ENCODE measurements around the gene EWSR1. TPM values are rescaled to one million over a fixed set of nuclear protein-coding genes. Genes with fewer than 3 reads are reported as not detected.

The EWSR1 gene
- total RNA-seq, 2 experiments from 2014 or later = 292 to 309 TPM

GRCh38 chr22:29251265-29251664 is 16.8 kb upstream of the EWSR1 start:
- H3K36me3 ChIP-seq (ENCODE audit: insufficient read depth, low read length) = no peaks in the 10 kb centered on the region
- intact Hi-C loops (cut with DNase I, micrococcal nuclease) = no loop called here
- H3K9me3 Mint-ChIP-seq = no peaks in the 10 kb centered on the region
- no peak overlapping the region for H3K4me3 Mint-ChIP-seq
- no peak overlapping the region for H3K4me3 ChIP-seq (ENCODE audit: low read length)
- ATAC-seq (ENCODE audit: poor library complexity) (no peak), DNase-seq (no peak)
- H3K9me3 ChIP-seq (ENCODE audit: control insufficient read depth in 1 of 2, insufficient read depth in 1 of 2, low read length in 2 of 2) = peaks cover 0 to 7% of the 10 kb centered on the region in 2 experiments
- H3K27ac ChIP-seq (ENCODE audit: low read depth in 1 of 2, low read length in 2 of 2) = no peak overlapping the region
- no peaks in the 10 kb centered on the region for H3K27me3 Mint-ChIP-seq
- TF ChIP-seq CTCF (IDR thresholded peaks at IDR 0.05) = no peak
- H3K27ac Mint-ChIP-seq = no peak overlapping the region
- POLR2A ChIA-PET = no interaction called here
- H3K4me1 ChIP-seq (ENCODE audit: insufficient read depth, low read length) = no peaks in the 10 kb centered on the region
- no peaks in the 10 kb centered on the region for H3K4me1 Mint-ChIP-seq (ENCODE audit: low read depth)
- CTCF ChIA-PET = no interaction called here
- no peaks in the 10 kb centered on the region for H3K27me3 ChIP-seq (ENCODE audit: control insufficient read depth in 1 of 2, insufficient read depth in 2 of 2, low read length in 2 of 2)
- no peaks in the 10 kb centered on the region for H3K36me3 Mint-ChIP-seq (ENCODE audit: low read depth)

GRCh38 chr22:29251981-29252911 is 15.8 kb upstream of the EWSR1 start:
- Histone ChIP-seq H3K36me3 (ENCODE audit: insufficient read depth, low read length) (no peaks in the 10 kb centered on the region), H3K4me1 (ENCODE audit: insufficient read depth, low read length) (no peaks in the 10 kb centered on the region), H3K4me3 (ENCODE audit: low read length) (no peak overlapping the region), H3K27ac (ENCODE audit: low read depth in 1 of 2, low read length in 2 of 2) (no peak overlapping the region), H3K9me3 (ENCODE audit: control insufficient read depth in 1 of 2, insufficient read depth in 1 of 2, low read length in 2 of 2) (peaks cover 0 to 7% of the 10 kb centered on the region in 2 experiments), H3K27me3 (ENCODE audit: control insufficient read depth in 1 of 2, insufficient read depth in 2 of 2, low read length in 2 of 2) (no peaks in the 10 kb centered on the region)
- Mint-ChIP-seq H3K36me3 (ENCODE audit: low read depth) (no peaks in the 10 kb centered on the region), H3K27ac (no peak overlapping the region), H3K4me3 (no peak overlapping the region), H3K4me1 (ENCODE audit: low read depth) (no peaks in the 10 kb centered on the region), H3K27me3 (no peaks in the 10 kb centered on the region), H3K9me3 (no peaks in the 10 kb centered on the region)
- no peak for ATAC-seq (ENCODE audit: poor library complexity)
- intact Hi-C loops (cut with DNase I, micrococcal nuclease) = no loop called here
- no peak for DNase-seq
- POLR2A ChIA-PET = no interaction called here
- no peak for TF ChIP-seq CTCF (IDR thresholded peaks at IDR 0.05)
- CTCF ChIA-PET = no interaction called here

GRCh38 chr22:29253561-29254285 is 14.3 kb upstream of the EWSR1 start:
- no peak for DNase-seq
- no peak overlapping the region for H3K4me3 Mint-ChIP-seq
- H3K27me3 ChIP-seq (ENCODE audit: control insufficient read depth in 1 of 2, insufficient read depth in 2 of 2, low read length in 2 of 2) = no peaks in the 10 kb centered on the region
- H3K9me3 Mint-ChIP-seq = no peaks in the 10 kb centered on the region
- no peak for ATAC-seq (ENCODE audit: poor library complexity)
- POLR2A ChIA-PET = no interaction called here
- H3K27me3 Mint-ChIP-seq = no peaks in the 10 kb centered on the region
- CTCF ChIA-PET = no interaction called here
- H3K36me3 Mint-ChIP-seq (ENCODE audit: low read depth) = no peaks in the 10 kb centered on the region
- H3K4me1 ChIP-seq (ENCODE audit: insufficient read depth, low read length) = no peaks in the 10 kb centered on the region
- H3K4me3 ChIP-seq (ENCODE audit: low read length) = no peak overlapping the region
- no peaks in the 10 kb centered on the region for H3K4me1 Mint-ChIP-seq (ENCODE audit: low read depth)
- no peak for TF ChIP-seq CTCF (IDR thresholded peaks at IDR 0.05)
- H3K27ac Mint-ChIP-seq = no peak overlapping the region
- H3K27ac ChIP-seq (ENCODE audit: low read depth in 1 of 2, low read length in 2 of 2) = no peak overlapping the region
- no peaks in the 10 kb centered on the region for H3K36me3 ChIP-seq (ENCODE audit: insufficient read depth, low read length)
- H3K9me3 ChIP-seq (ENCODE audit: control insufficient read depth in 1 of 2, insufficient read depth in 1 of 2, low read length in 2 of 2) = peaks cover 0 to 7% of the 10 kb centered on the region in 2 experiments
- intact Hi-C loops (cut with DNase I, micrococcal nuclease) = no loop called here

Data from CD4-positive, alpha-beta T cell (primary cell).